BE2C (cell line): ENCODE results near the gene SFMBT2.

Experiments used
- DNase-seq: peaks from one replicate; pipeline ENCODE4 v3.0.0-alpha.2; 2020
- H3K27me3 ChIP-seq: fragments of 250-450 bp; sonication (Bioruptor Pico); 2 replicates; pipeline ENCODE4 v1.5.1; 2020; ENCODE audit warnings: mild to moderate bottlenecking
- H3K36me3 ChIP-seq: fragments of 250-450 bp; sonication (Bioruptor Pico); 2 replicates; pipeline ENCODE4 v1.5.1; 2020; ENCODE audit warnings: mild to moderate bottlenecking
- H3K4me1 ChIP-seq: fragments of 250-450 bp; sonication (Bioruptor Pico); 2 replicates; pipeline ENCODE4 v1.5.1; 2020
- H3K4me3 ChIP-seq: 2 replicates; pipeline ENCODE4 v1.5.1; 2011; ENCODE audit warnings: low read depth, low read length
- H3K9me3 ChIP-seq: fragments of 250-450 bp; sonication (Bioruptor Pico); 2 replicates; pipeline ENCODE4 v1.5.1; 2020
- CTCF ChIP-seq: IDR thresholded peaks from 2 replicates; pipeline ENCODE4 v1.5.1; 2012; ENCODE audit warnings: mild to moderate bottlenecking, low read depth, low read length

Gene SFMBT2

DNA sequence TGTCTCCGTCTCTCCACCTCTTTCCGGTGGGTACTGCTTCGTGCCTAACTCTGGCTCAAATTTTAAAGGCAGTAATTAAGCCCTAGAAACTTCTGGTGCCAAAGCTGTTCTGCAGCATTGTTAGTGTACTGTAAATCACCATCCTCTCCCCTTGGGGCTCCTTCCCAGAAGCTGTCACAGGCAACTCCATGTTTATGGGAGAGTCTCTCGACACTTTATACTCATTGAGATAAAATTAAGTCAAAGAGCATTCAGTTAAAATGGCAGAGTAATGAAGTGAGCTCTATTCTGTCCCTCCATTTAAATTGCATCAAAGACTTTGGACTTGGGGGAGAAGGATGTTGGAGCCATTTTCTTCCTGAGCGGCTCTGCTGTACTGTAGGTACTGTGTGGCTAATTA lies 274.8 kb downstream of the SFMBT2 start:
- Histone ChIP-seq H3K4me3 (no peak overlapping the region), H3K27me3 (no peaks in the 10 kb centered on the region; the same call in 1 of the 2 replicates), H3K4me1 (no peaks in the 10 kb centered on the region), H3K9me3 (no peaks in the 10 kb centered on the region), H3K36me3 (no peaks in the 10 kb centered on the region)
- no peak for TF ChIP-seq CTCF
- DNase-seq = no peak

GRCh38 chr10:7135188-7135587 lies 275.6 kb downstream of the SFMBT2 start:
- no peaks in the 10 kb centered on the region for H3K9me3 ChIP-seq
- no peaks in the 10 kb centered on the region; the same call in 1 of the 2 replicates for H3K27me3 ChIP-seq
- no peak overlapping the region for H3K4me3 ChIP-seq
- no peaks in the 10 kb centered on the region for H3K4me1 ChIP-seq
- H3K36me3 ChIP-seq = no peaks in the 10 kb centered on the region
- no peak for TF ChIP-seq CTCF
- no peak for DNase-seq

- Histone ChIP-seq H3K4me1 (no peaks in the 10 kb centered on the region), H3K27me3 (no peaks in the 10 kb centered on the region; the same call in 1 of the 2 replicates), H3K4me3 (no peak overlapping the region), H3K36me3 (no peaks in the 10 kb centered on the region), H3K9me3 (no peaks in the 10 kb centered on the region)
- no peak for TF ChIP-seq CTCF
- DNase-seq = no peak
These were observed 276.4 kb downstream of the SFMBT2 start for GRCh38 chr10:7134448-7134847.

DNA sequence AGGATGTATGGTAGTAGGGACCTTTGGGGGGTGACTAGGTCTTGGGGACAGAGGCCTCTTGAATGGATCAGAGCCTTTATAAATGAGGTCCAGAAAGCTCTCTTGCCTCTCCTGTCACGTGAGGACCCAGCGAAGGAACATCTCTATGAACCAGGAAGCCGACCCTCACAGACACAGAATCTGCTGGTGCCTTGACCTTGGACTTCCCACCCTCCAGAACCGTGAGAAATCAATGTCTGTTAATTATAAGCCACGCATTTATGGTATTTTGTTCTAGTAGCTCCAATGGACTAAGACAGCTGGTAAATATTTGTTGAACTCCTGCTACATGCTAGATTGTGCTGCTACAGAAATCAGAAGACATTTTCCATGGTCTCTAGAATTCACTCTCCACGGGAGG lies 276.9 kb downstream of the SFMBT2 start:
- Histone ChIP-seq H3K27me3 (no peaks in the 10 kb centered on the region; the same call in 1 of the 2 replicates), H3K4me3 (no peak overlapping the region), H3K36me3 (no peaks in the 10 kb centered on the region), H3K9me3 (no peaks in the 10 kb centered on the region), H3K4me1 (no peaks in the 10 kb centered on the region)
- no peak for DNase-seq
- TF ChIP-seq CTCF = no peak

DNA sequence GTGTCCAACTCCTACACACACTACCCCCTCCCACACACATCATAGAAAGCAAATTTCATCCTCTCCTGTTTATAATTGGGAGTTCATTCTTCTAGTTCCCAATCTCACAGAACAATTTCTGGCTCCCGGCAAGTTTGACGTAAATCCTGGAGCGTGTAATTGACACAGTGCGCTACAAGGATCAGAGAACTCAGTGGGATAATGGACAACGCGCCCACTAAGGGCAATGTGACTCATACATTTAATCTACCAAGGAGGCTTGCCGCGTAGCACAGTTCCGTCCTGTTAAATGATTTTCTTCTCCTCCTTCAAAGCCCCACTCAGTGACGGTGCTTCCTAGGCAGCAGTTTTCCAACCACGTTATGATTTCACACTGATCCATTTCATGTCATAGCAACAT lies 277.6 kb downstream of the SFMBT2 start:
- TF ChIP-seq CTCF = no peak
- Histone ChIP-seq H3K36me3 (no peaks in the 10 kb centered on the region), H3K4me1 (no peaks in the 10 kb centered on the region), H3K9me3 (no peaks in the 10 kb centered on the region), H3K27me3 (no peaks in the 10 kb centered on the region; the same call in 1 of the 2 replicates), H3K4me3 (no peak overlapping the region)
- DNase-seq = no peak

- no peak for TF ChIP-seq CTCF
- no peaks in the 10 kb centered on the region for H3K9me3 ChIP-seq
- no peaks in the 10 kb centered on the region for H3K36me3 ChIP-seq
- H3K4me1 ChIP-seq = no peaks in the 10 kb centered on the region
- no peak for DNase-seq
- H3K4me3 ChIP-seq = no peak overlapping the region
- H3K27me3 ChIP-seq = peaks cover 9% of the 10 kb centered on the region; the same call in 1 of the 2 replicates
These were observed 280.5 kb downstream of the SFMBT2 start for GRCh38 chr10:7130191-7130911.
